ENCODE measurements around the gene RAG1.

GRCh38 chr11:36577859-36578258, 10.1 kb downstream of the RAG1 start:
- TF ChIP-seq CTCF (IDR thresholded peaks at IDR 0.05): no peak
- no peak for TF ChIP-seq EZH2 (IDR thresholded peaks at IDR 0.05; ENCODE audit: borderline replicate concordance, insufficient read depth, low read depth, low read length, poor library complexity, severe bottlenecking)
